Loucy (cell line): ENCODE measurements around the gene TPD52L1.

Experiments used
- EZH2phosphoT487 ChIP-seq: fragments of 200-600 bp; IDR thresholded peaks from 2 replicates; pipeline ENCODE4 v1.6.1; 2018; ENCODE audit warnings: antibody characterized with exemption, mild to moderate bottlenecking, moderate library complexity, borderline replicate concordance
- TF ChIP-seq, protein P1 (sequence below): fragments of 200-600 bp; sonication (generic); conservative IDR thresholded peaks from 2 replicates; pipeline ENCODE4 v1.5.1; 2014; ENCODE audit warnings: mild to moderate bottlenecking, antibody characterized with exemption, low read length

DNA sequence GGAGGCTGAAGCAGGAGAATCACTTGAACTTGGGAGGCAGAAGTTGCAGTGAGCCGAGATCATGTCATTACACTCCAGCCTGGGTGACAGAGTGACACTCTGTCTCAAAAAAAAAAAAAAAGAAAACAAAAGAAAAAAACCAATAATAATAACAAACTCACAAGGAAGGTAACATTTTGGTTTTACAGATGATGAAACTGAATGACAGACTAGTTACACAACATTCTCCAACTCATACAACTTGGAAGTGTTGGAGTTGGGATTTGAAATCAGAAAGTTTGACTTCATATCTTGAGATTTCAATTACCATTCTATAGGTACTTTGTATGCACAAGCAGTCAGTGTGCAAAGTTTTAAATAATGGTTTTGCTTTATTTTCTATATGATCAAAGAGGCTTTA lies 10.2 kb downstream of the TPD52L1 start:
- TF ChIP-seq, protein P1, sequence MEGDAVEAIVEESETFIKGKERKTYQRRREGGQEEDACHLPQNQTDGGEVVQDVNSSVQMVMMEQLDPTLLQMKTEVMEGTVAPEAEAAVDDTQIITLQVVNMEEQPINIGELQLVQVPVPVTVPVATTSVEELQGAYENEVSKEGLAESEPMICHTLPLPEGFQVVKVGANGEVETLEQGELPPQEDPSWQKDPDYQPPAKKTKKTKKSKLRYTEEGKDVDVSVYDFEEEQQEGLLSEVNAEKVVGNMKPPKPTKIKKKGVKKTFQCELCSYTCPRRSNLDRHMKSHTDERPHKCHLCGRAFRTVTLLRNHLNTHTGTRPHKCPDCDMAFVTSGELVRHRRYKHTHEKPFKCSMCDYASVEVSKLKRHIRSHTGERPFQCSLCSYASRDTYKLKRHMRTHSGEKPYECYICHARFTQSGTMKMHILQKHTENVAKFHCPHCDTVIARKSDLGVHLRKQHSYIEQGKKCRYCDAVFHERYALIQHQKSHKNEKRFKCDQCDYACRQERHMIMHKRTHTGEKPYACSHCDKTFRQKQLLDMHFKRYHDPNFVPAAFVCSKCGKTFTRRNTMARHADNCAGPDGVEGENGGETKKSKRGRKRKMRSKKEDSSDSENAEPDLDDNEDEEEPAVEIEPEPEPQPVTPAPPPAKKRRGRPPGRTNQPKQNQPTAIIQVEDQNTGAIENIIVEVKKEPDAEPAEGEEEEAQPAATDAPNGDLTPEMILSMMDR: no peak
- TF ChIP-seq EZH2phosphoT487: no peak
